ENCODE measurements around the gene KATNIP. TPM values are rescaled to one million over a fixed set of nuclear protein-coding genes. Genes with fewer than 3 reads are reported as not detected.
"Not testable (repeated sequence)": the region's sequence is repeated elsewhere in the genome, so short reads cannot be mapped to it uniquely, and the experiment has no call there.

KATNIP gene
- total RNA-seq, 1 donor from 2014 or later, result 24.4 TPM

- TF ChIP-seq CTCF (IDR thresholded peaks at IDR 0.05; ENCODE audit: insufficient read depth, low read length, poor library complexity, severe bottlenecking), result no peak
- no peak for DNase-seq (ENCODE audit: low read depth)
- Histone ChIP-seq H3K36me3 (ENCODE audit: control insufficient read depth, insufficient read depth, low read length) (no peaks in the 10 kb centered on the region), H3K27me3 (ENCODE audit: control insufficient read depth, insufficient read depth, low read length) (no peaks in the 10 kb centered on the region), H3K4me3 (ENCODE audit: low read depth, low read length) (no peak overlapping the region)
These were observed 14.3 kb downstream of the KATNIP start for GRCh38 chr16:27564224-27564623.

GRCh38 chr16:27566417-27566816 is 16.5 kb downstream of the KATNIP start:
- no peak for DNase-seq (ENCODE audit: low read depth)
- Histone ChIP-seq H3K4me3 (ENCODE audit: low read depth, low read length) (no peak overlapping the region), H3K36me3 (ENCODE audit: control insufficient read depth, insufficient read depth, low read length) (no peaks in the 10 kb centered on the region), H3K27me3 (ENCODE audit: control insufficient read depth, insufficient read depth, low read length) (no peaks in the 10 kb centered on the region)
- no peak for TF ChIP-seq CTCF (IDR thresholded peaks at IDR 0.05; ENCODE audit: insufficient read depth, low read length, poor library complexity, severe bottlenecking)

GRCh38 chr16:27568077-27568476 is 18.1 kb downstream of the KATNIP start:
- Histone ChIP-seq H3K27me3 (ENCODE audit: control insufficient read depth, insufficient read depth, low read length) (no peaks in the 10 kb centered on the region), H3K36me3 (ENCODE audit: control insufficient read depth, insufficient read depth, low read length) (no peaks in the 10 kb centered on the region), H3K4me3 (ENCODE audit: low read depth, low read length) (no peak overlapping the region)
- DNase-seq (ENCODE audit: low read depth), result no peak
- no peak for TF ChIP-seq CTCF (IDR thresholded peaks at IDR 0.05; ENCODE audit: insufficient read depth, low read length, poor library complexity, severe bottlenecking)

- DNase-seq (ENCODE audit: low read depth); H3K27me3 ChIP-seq (ENCODE audit: control insufficient read depth, insufficient read depth, low read length); H3K36me3 ChIP-seq (ENCODE audit: control insufficient read depth, insufficient read depth, low read length); H3K4me3 ChIP-seq (ENCODE audit: low read depth, low read length): not testable (repeated sequence)
These were observed 21.0 kb downstream of the KATNIP start for GRCh38 chr16:27570986-27571385.

GRCh38 chr16:27571433-27572326 is 21.7 kb downstream of the KATNIP start:
- TF ChIP-seq CTCF (IDR thresholded peaks at IDR 0.05; ENCODE audit: insufficient read depth, low read length, poor library complexity, severe bottlenecking), result no peak
- no peaks in the 10 kb centered on the region for H3K36me3 ChIP-seq (ENCODE audit: control insufficient read depth, insufficient read depth, low read length)
- H3K4me3 ChIP-seq (ENCODE audit: low read depth, low read length), result no peak overlapping the region
- no peak for DNase-seq (ENCODE audit: low read depth)
- H3K27me3 ChIP-seq (ENCODE audit: control insufficient read depth, insufficient read depth, low read length), result no peaks in the 10 kb centered on the region

- TF ChIP-seq CTCF (IDR thresholded peaks at IDR 0.05; ENCODE audit: insufficient read depth, low read length, poor library complexity, severe bottlenecking), result no peak
- Histone ChIP-seq H3K36me3 (ENCODE audit: control insufficient read depth, insufficient read depth, low read length) (no peaks in the 10 kb centered on the region), H3K4me3 (ENCODE audit: low read depth, low read length) (no peak overlapping the region), H3K27me3 (ENCODE audit: control insufficient read depth, insufficient read depth, low read length) (no peaks in the 10 kb centered on the region)
- DNase-seq (ENCODE audit: low read depth), result no peak
These were observed 22.8 kb downstream of the KATNIP start for GRCh38 chr16:27572711-27573110.
